Astrocyte of the cerebellum (primary cell): ENCODE results near the gene PHF21B.

Experiments used
- DNase-seq: peaks from one replicate; pipeline ENCODE4 v3.0.0-alpha.2; 2011; ENCODE audit warnings: low read depth
- H3K4me3 ChIP-seq: 2 replicates; pipeline ENCODE4 v1.5.1; 2011; ENCODE audit warnings: mild to moderate bottlenecking, low read depth, low read length, moderate library complexity
- in situ Hi-C: cut with HindIII; loops from 2 replicates; pipeline ENCODE4 v1.10.0; 2017; ENCODE audit warnings: low sequenced_read_pairs
- TF ChIP-seq, protein P1 (sequence below): IDR thresholded peaks from 2 replicates; pipeline ENCODE4 v1.5.1; 2012; ENCODE audit warnings: low read length, low read depth, moderate library complexity, mild to moderate bottlenecking; ENCODE audit errors: missing control alignments

PHF21B gene

DNA sequence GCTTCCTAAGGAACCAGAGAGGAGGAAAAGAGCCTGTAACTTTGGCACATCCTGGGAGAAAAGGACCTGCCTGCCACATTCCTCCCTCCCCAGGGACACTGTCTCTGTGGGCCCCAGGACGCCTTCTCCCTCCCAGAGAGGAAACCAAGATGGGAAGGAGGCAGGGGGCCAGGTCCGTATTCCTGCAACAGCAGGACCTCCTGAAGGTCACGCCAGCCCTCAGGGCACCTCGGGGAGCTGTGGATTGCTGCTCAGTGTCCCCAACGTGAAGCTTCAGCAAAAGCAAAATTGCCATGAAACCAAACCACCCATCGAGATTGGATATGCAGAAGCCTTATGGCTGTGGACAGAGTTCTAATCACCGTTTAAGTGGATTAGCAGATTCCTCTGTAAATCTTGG is 170.7 kb downstream of the PHF21B start:
- DNase-seq, result no peak
- TF ChIP-seq, protein P1, sequence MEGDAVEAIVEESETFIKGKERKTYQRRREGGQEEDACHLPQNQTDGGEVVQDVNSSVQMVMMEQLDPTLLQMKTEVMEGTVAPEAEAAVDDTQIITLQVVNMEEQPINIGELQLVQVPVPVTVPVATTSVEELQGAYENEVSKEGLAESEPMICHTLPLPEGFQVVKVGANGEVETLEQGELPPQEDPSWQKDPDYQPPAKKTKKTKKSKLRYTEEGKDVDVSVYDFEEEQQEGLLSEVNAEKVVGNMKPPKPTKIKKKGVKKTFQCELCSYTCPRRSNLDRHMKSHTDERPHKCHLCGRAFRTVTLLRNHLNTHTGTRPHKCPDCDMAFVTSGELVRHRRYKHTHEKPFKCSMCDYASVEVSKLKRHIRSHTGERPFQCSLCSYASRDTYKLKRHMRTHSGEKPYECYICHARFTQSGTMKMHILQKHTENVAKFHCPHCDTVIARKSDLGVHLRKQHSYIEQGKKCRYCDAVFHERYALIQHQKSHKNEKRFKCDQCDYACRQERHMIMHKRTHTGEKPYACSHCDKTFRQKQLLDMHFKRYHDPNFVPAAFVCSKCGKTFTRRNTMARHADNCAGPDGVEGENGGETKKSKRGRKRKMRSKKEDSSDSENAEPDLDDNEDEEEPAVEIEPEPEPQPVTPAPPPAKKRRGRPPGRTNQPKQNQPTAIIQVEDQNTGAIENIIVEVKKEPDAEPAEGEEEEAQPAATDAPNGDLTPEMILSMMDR, result no peak
- no peak overlapping the region for H3K4me3 ChIP-seq
- in situ Hi-C loops, result no loop called here

- DNase-seq, result no peak
- TF ChIP-seq, protein P1, result no peak
- in situ Hi-C loops, result no loop called here
- no peak overlapping the region for H3K4me3 ChIP-seq
Measured at GRCh38 chr22:44838316-44839016, 171.3 kb downstream of the PHF21B start.

- in situ Hi-C loops, result no loop called here
- DNase-seq, result no peak
- TF ChIP-seq, protein P1, result no peak
- no peak overlapping the region for H3K4me3 ChIP-seq
Measured at GRCh38 chr22:44837481-44837880, 172.3 kb downstream of the PHF21B start.

DNA sequence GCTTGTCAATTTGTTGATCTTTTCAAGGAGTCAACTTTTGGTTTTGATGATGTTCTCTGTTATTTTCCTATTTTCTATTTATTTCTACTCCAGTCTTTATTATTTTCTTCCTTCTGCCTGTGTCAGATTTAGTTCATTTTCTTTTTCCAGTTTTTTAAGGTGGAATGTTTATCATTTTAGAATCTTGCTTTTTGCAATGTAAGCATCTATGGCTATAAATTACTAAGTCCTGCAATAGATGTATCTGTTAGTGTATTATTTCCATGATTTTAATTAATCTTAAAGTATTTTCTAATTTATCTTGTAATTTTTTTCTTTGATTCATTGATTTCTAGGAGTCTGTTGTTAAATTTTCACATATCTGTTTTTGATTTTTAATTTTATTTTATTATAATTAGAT is 175.7 kb downstream of the PHF21B start:
- DNase-seq, result no peak
- no peak overlapping the region for H3K4me3 ChIP-seq
- in situ Hi-C loops, result no loop called here
- TF ChIP-seq, protein P1, result no peak

- no peak for DNase-seq
- H3K4me3 ChIP-seq, result no peak overlapping the region
- TF ChIP-seq, protein P1, result no peak
- in situ Hi-C loops, result no loop called here
Measured at GRCh38 chr22:44831885-44832284, 177.9 kb downstream of the PHF21B start.
